ENCODE measurements around the gene UBE2B. TPM values are rescaled to one million over a fixed set of nuclear protein-coding genes. Genes with fewer than 3 reads are reported as not detected.

The UBE2B gene
- total RNA-seq, 1 experiment from 2014 or later, result 91.9 TPM

DNA sequence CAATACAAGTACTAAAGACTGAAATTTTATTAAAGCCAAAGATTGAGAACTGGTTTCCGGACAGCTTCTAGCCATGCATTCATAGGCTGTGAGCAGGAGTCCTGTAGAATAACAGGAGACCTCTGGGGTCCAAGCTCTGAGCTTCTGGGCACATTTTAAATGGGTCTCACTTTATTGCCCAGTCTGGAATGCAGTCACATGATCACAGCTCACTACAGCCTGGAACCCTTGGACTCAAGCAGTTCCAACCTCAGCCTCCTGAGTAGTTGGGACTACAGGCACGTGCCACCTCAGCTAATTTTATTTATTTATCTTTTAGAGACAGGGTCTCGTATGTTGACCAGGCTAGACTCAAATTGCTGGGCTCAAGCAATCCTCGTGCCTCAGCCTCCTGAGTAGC, 24.9 kb downstream of the UBE2B start:
- Histone ChIP-seq H3K36me3 (ENCODE audit: control insufficient read depth in 1 of 2, insufficient read depth in 2 of 2, low read length in 2 of 2) (peaks cover 17 to 30% of the 10 kb centered on the region in 2 experiments), H3K4me2 (ENCODE audit: low read length) (no peak overlapping the region), H2AFZ (ENCODE audit: low read depth, low read length, poor library complexity, severe bottlenecking) (no peak overlapping the region), H3K4me1 (ENCODE audit: control insufficient read depth in 1 of 2, insufficient read depth in 2 of 2, low read length in 2 of 2) (peaks cover 0 to 10% of the 10 kb centered on the region in 2 experiments; a peak in 2 of 4 replicates), H3K9me3 (ENCODE audit: control insufficient read depth in 1 of 2, insufficient read depth in 1 of 2, low read depth in 1 of 2, low read length in 2 of 2) (no peaks in the 10 kb centered on the region), H3K9ac (ENCODE audit: low read length) (no peak overlapping the region), H3K9me2 (ENCODE audit: insufficient read depth) (no peaks in the 10 kb centered on the region), H4K20me1 (ENCODE audit: insufficient read depth) (0 out of 2 replicates have a peak, but pooled peaks cover 4% of the 10 kb centered on the region), H3K27me3 (ENCODE audit: insufficient read depth, low read length) (no peaks in the 10 kb centered on the region), H3K4me3 (replicated peaks in 1 of 2; ENCODE audit: low read depth in 1 of 2, low read length in 2 of 2) (no peak overlapping the region), H3K79me2 (ENCODE audit: insufficient read depth, low read length) (0 out of 2 replicates have a peak, but pooled peaks cover 4% of the 10 kb centered on the region), H3K27ac (ENCODE audit: low read depth, low read length) (no peak overlapping the region)
- BruUV-seq (replicated peaks), result no TSS peak
- ChIA-PET POLR2A (no interaction called here), RAD21 (ENCODE audit: low non-redundant PET in 1 of 2, low total read pairs in 2 of 2, uncharacterized antibody in 2 of 2, unreplicated experiment in 2 of 2) (no interaction called here), CTCF (interaction anchor here (1.5 kb wide), 1 partner anchor 191 kb away, joined by 5 read pairs; no protein-coding TSS in a partner anchor)
- ATAC-seq, result no peak
- intact Hi-C loops (cut with micrococcal nuclease), result no loop called here
- TF ChIP-seq POLR2A (IDR thresholded peaks at IDR 0.05; ENCODE audit: borderline replicate concordance, extremely low read depth, insufficient read depth, insufficient read length), result no peak
- TF ChIP-seq YY1 (IDR thresholded peaks at IDR 0.05; ENCODE audit: extremely low read depth, insufficient replicate concordance, low read depth, low read length), result no peak
- no peak for TF ChIP-seq ELF1 (IDR thresholded peaks at IDR 0.05; ENCODE audit: borderline replicate concordance, low read depth)
- no peak for TF ChIP-seq EZH2 (IDR thresholded peaks at IDR 0.05)
- no peak for TF ChIP-seq SP1 (IDR thresholded peaks at IDR 0.05; ENCODE audit: low read depth)
- TF ChIP-seq TCF7L2 (IDR thresholded peaks at IDR 0.05; ENCODE audit: borderline replicate concordance, extremely low read depth, insufficient read depth, insufficient read length), result no peak
- DNase-seq (ENCODE audit: low read depth, low spot score), result no peak

DNA sequence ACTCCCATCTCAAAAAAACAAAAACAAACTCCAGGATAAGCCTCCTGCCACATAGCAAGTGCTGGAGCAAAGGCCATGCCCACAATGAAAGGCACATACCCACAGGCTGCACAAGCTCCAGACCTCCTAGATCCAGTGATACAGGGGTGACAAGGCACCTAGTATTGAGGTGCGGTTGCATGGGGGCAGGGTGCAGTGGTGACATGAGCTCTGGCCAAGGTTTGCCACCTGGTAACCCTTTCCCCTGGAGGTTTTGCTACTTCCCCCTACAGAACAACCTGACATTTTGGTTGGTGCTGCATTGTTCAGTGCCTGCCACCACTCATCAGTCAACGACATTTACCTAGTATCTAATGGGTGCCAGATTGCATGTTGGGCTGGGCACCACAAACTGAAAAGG, 25.8 kb downstream of the UBE2B start:
- H3K27ac ChIP-seq (ENCODE audit: low read depth, low read length), result no peak overlapping the region
- peaks cover 0 to 10% of the 10 kb centered on the region in 2 experiments; a peak in 2 of 4 replicates for H3K4me1 ChIP-seq (ENCODE audit: control insufficient read depth in 1 of 2, insufficient read depth in 2 of 2, low read length in 2 of 2)
- BruUV-seq (replicated peaks), result no TSS peak
- H3K9me2 ChIP-seq (ENCODE audit: insufficient read depth), result no peaks in the 10 kb centered on the region
- H3K27me3 ChIP-seq (ENCODE audit: insufficient read depth, low read length), result no peaks in the 10 kb centered on the region
- intact Hi-C loops (cut with micrococcal nuclease), result no loop called here
- 0 out of 2 replicates have a peak, but pooled peaks cover 2% of the 10 kb centered on the region for H3K79me2 ChIP-seq (ENCODE audit: insufficient read depth, low read length)
- H4K20me1 ChIP-seq (ENCODE audit: insufficient read depth), result 0 out of 2 replicates have a peak, but pooled peaks cover 4% of the 10 kb centered on the region
- peaks cover 18 to 20% of the 10 kb centered on the region in 2 experiments for H3K36me3 ChIP-seq (ENCODE audit: control insufficient read depth in 1 of 2, insufficient read depth in 2 of 2, low read length in 2 of 2)
- no peak for TF ChIP-seq ATF3 (IDR thresholded peaks at IDR 0.05)
- no peak for TF ChIP-seq POLR2A (IDR thresholded peaks at IDR 0.05; ENCODE audit: borderline replicate concordance, extremely low read depth, insufficient read depth, insufficient read length)
- no peak for TF ChIP-seq SRF (IDR thresholded peaks at IDR 0.05; ENCODE audit: low read depth)
- no peak for TF ChIP-seq ZBTB33 (IDR thresholded peaks at IDR 0.05; ENCODE audit: extremely low read depth, insufficient replicate concordance, low read length)
- no peak for TF ChIP-seq ELF1 (IDR thresholded peaks at IDR 0.05; ENCODE audit: borderline replicate concordance, low read depth)
- no peak for TF ChIP-seq EZH2 (IDR thresholded peaks at IDR 0.05)
- no peak for TF ChIP-seq JUND (IDR thresholded peaks at IDR 0.05)
- no peak for TF ChIP-seq TCF7L2 (IDR thresholded peaks at IDR 0.05; ENCODE audit: borderline replicate concordance, extremely low read depth, insufficient read depth, insufficient read length)
- TF ChIP-seq EGR1 (IDR thresholded peaks at IDR 0.05; ENCODE audit: low read depth), result no peak
- TF ChIP-seq ZFX (IDR thresholded peaks at IDR 0.05), result no peak
- no peak for TF ChIP-seq CTCF (IDR thresholded peaks at IDR 0.05 in 2 of 3, conservative IDR thresholded peaks at IDR 0.05 in 1 of 3; ENCODE audit: borderline replicate concordance in 1 of 3, insufficient read depth in 1 of 3, low read depth in 2 of 3, low read length in 2 of 3)
- TF ChIP-seq CBX3 (IDR thresholded peaks at IDR 0.05; ENCODE audit: low read depth), result no peak
- TF ChIP-seq CEBPB (IDR thresholded peaks at IDR 0.05; ENCODE audit: low read depth), result no peak
- no peak for TF ChIP-seq POLR2AphosphoS5 (IDR thresholded peaks at IDR 0.05; ENCODE audit: low read depth, low read length)
- H3K4me3 ChIP-seq (replicated peaks in 1 of 2; ENCODE audit: low read depth in 1 of 2, low read length in 2 of 2), result no peak overlapping the region
- ChIA-PET POLR2A (interaction anchor here (0.9 kb wide), 1 partner anchor 114 kb away, joined by 3 read pairs; no protein-coding TSS in a partner anchor), CTCF (interaction anchor here (1.5 kb wide), 1 partner anchor 190 kb away, joined by 5 read pairs; no protein-coding TSS in a partner anchor), RAD21 (ENCODE audit: low non-redundant PET in 1 of 2, low total read pairs in 2 of 2, uncharacterized antibody in 2 of 2, unreplicated experiment in 2 of 2) (no interaction called here)
- no peak for DNase-seq (ENCODE audit: low read depth, low spot score)
- no peak overlapping the region for H2AFZ ChIP-seq (ENCODE audit: low read depth, low read length, poor library complexity, severe bottlenecking)
- no peak for ATAC-seq
- H3K9me3 ChIP-seq (ENCODE audit: control insufficient read depth in 1 of 2, insufficient read depth in 1 of 2, low read depth in 1 of 2, low read length in 2 of 2), result no peaks in the 10 kb centered on the region
- no peak overlapping the region for H3K4me2 ChIP-seq (ENCODE audit: low read length)
- no peak overlapping the region for H3K9ac ChIP-seq (ENCODE audit: low read length)
